ENCODE measurements around the gene CALD1.

- TF ChIP-seq CTCF (conservative IDR thresholded peaks at IDR 0.05 in 1 of 2, IDR thresholded peaks at IDR 0.05 in 1 of 2; ENCODE audit: extremely low read depth in 1 of 2, insufficient read depth in 1 of 2, low read depth in 1 of 2, low read length in 2 of 2) = no peak
- no peak for TF ChIP-seq EZH2 (IDR thresholded peaks at IDR 0.05; ENCODE audit: borderline replicate concordance, low read length)
Measured at GRCh38 chr7:134943785-134944400, 164.5 kb downstream of the CALD1 start.

Measured in mammary epithelial cell (primary cell).